MM.1S (cell line): ENCODE measurements around the gene TBX18.

Source experiments
- DNase-seq: peaks from one replicate; pipeline ENCODE4 v3.0.0-alpha.2; 2015
- H2AFZ ChIP-seq: fragments of 300-600 bp; sonication (generic); 2 replicates; pipeline ENCODE4 v1.6.0; 2016; ENCODE audit warnings: antibody characterized with exemption, low read length
- H3F3A ChIP-seq: fragments of 300-600 bp; sonication (generic); 2 replicates; pipeline ENCODE4 v1.6.1; 2016; ENCODE audit warnings: mild to moderate bottlenecking, antibody characterized with exemption, low read length, moderate library complexity, mixed read lengths; ENCODE audit not compliant: insufficient read depth
- H3K27ac ChIP-seq: fragments of 300-600 bp; sonication (generic); 2 replicates; pipeline ENCODE4 v1.5.1; 2016; ENCODE audit warnings: mild to moderate bottlenecking, low read length
- H3K27me3 ChIP-seq: fragments of 300-600 bp; sonication (generic); replicated peaks from 2 replicates; pipeline ENCODE4 v1.6.0; 2016; ENCODE audit warnings: low read length; ENCODE audit not compliant: insufficient read depth
- H3K36me3 ChIP-seq: fragments of 300-600 bp; sonication (generic); replicated peaks from 2 replicates; pipeline ENCODE4 v1.6.1; 2016; ENCODE audit warnings: mild to moderate bottlenecking, low read length, mixed read lengths; ENCODE audit not compliant: insufficient read depth
- H3K4me1 ChIP-seq: fragments of 300-600 bp; sonication (generic); 2 replicates; pipeline ENCODE4 v1.6.1; 2016; ENCODE audit warnings: low read length, mixed read lengths
- H3K4me2 ChIP-seq: fragments of 300-600 bp; sonication (generic); 2 replicates; pipeline ENCODE4 v1.6.0; 2016; ENCODE audit warnings: low read depth, low read length
- H3K4me3 ChIP-seq: fragments of 300-600 bp; sonication (generic); 2 replicates; pipeline ENCODE4 v1.5.1; 2016; ENCODE audit warnings: low read length, mixed read lengths
- H3K79me2 ChIP-seq: fragments of 300-600 bp; sonication (generic); 2 replicates; pipeline ENCODE4 v1.6.1; 2016; ENCODE audit warnings: mixed run types, low read length, mixed read lengths
- H3K9ac ChIP-seq: fragments of 300-600 bp; sonication (generic); 2 replicates; pipeline ENCODE4 v1.6.1; 2016; ENCODE audit warnings: low read length, mixed read lengths
- H3K9me2 ChIP-seq: fragments of 300-600 bp; sonication (generic); replicated peaks from 2 replicates; pipeline ENCODE4 v1.6.1; 2016; ENCODE audit warnings: mild to moderate bottlenecking, low read length, mixed read lengths; ENCODE audit not compliant: insufficient read depth
- H3K9me3 ChIP-seq: fragments of 300-600 bp; sonication (generic); replicated peaks from 2 replicates; pipeline ENCODE4 v1.6.1; 2016; ENCODE audit warnings: mild to moderate bottlenecking, low read length, mixed read lengths; ENCODE audit not compliant: insufficient read depth
- H4K20me1 ChIP-seq: fragments of 300-600 bp; sonication (generic); 2 replicates; pipeline ENCODE4 v1.6.1; 2016; ENCODE audit warnings: mild to moderate bottlenecking, low read length, moderate library complexity, mixed read lengths; ENCODE audit not compliant: insufficient read depth
- EZH2 ChIP-seq: fragments of 300-600 bp; sonication (generic); optimal IDR thresholded peaks from 2 replicates; pipeline ENCODE3; 2017; ENCODE audit warnings: low read depth, mild to moderate bottlenecking, antibody characterized with exemption, low read length, mixed read lengths
- EZH2phosphoT487 ChIP-seq: fragments of 300-600 bp; sonication (generic); IDR thresholded peaks from 2 replicates; pipeline ENCODE4 v1.6.1; 2018; ENCODE audit warnings: antibody characterized with exemption, low read length
- TF ChIP-seq, protein P1 (sequence below): fragments of 300-600 bp; sonication (generic); IDR thresholded peaks from 2 replicates; pipeline ENCODE4 v1.5.1; 2016; ENCODE audit warnings: antibody characterized with exemption, low read length, mixed read lengths

The TBX18 gene

DNA sequence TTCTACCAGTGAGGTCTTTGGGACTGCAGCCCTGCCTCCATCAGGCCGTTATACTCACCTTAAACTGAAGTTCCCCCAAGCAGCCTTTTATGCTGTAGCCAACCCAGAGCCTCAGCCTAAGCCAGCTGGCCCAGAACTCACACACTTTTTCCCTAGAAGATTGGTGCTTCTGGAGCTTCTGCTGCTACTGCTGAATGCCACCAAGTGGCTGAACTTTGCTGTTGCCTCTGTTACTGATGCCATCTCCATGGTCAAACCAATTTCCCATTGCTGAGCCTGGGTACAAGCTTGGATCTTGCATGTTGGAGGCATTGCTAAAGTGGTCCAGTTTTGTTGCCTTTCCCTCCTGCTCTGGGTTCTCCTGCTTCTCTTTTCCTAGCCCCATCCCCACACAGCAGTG is 15.0 kb upstream of the TBX18 start:
- H2AFZ ChIP-seq: no peak overlapping the region
- no peaks in the 10 kb centered on the region for H3K4me1 ChIP-seq
- no peaks in the 10 kb centered on the region for H3K9me3 ChIP-seq
- no peak for TF ChIP-seq EZH2phosphoT487
- TF ChIP-seq, protein P1, sequence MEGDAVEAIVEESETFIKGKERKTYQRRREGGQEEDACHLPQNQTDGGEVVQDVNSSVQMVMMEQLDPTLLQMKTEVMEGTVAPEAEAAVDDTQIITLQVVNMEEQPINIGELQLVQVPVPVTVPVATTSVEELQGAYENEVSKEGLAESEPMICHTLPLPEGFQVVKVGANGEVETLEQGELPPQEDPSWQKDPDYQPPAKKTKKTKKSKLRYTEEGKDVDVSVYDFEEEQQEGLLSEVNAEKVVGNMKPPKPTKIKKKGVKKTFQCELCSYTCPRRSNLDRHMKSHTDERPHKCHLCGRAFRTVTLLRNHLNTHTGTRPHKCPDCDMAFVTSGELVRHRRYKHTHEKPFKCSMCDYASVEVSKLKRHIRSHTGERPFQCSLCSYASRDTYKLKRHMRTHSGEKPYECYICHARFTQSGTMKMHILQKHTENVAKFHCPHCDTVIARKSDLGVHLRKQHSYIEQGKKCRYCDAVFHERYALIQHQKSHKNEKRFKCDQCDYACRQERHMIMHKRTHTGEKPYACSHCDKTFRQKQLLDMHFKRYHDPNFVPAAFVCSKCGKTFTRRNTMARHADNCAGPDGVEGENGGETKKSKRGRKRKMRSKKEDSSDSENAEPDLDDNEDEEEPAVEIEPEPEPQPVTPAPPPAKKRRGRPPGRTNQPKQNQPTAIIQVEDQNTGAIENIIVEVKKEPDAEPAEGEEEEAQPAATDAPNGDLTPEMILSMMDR: no peak
- TF ChIP-seq EZH2: no peak
- no peak for DNase-seq
- H3K9ac ChIP-seq: no peak overlapping the region
- H3K4me2 ChIP-seq: no peak overlapping the region
- no peaks in the 10 kb centered on the region for H3K9me2 ChIP-seq
- no peaks in the 10 kb centered on the region for H3K27me3 ChIP-seq
- no peaks in the 10 kb centered on the region for H3K36me3 ChIP-seq
- no peaks in the 10 kb centered on the region for H3K79me2 ChIP-seq
- H3K27ac ChIP-seq: no peak overlapping the region
- H3F3A ChIP-seq: no peaks in the 10 kb centered on the region
- no peaks in the 10 kb centered on the region for H4K20me1 ChIP-seq
- no peak overlapping the region for H3K4me3 ChIP-seq

DNA sequence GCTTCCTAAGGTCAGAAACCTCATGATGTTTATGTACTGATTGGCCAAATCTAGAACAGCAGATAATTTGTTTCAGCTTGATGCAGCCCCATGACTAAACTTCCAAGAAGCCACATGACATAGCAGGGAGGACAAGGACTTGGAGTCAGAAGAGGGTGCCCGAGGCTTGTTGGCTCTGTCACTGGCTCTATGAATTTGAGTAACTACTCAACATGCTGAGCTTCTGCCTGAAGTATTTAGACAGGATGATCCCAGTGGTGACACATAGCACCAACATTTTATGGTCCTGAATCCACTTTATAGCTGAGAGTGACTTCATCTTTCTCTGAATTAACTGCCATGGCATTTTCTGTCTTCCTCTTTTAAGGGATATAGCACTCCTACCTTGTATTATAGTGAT is 13.5 kb upstream of the TBX18 start:
- no peaks in the 10 kb centered on the region for H3F3A ChIP-seq
- H3K4me3 ChIP-seq: no peak overlapping the region
- no peaks in the 10 kb centered on the region for H3K36me3 ChIP-seq
- H3K9me2 ChIP-seq: no peaks in the 10 kb centered on the region
- no peaks in the 10 kb centered on the region for H3K27me3 ChIP-seq
- no peaks in the 10 kb centered on the region for H3K9me3 ChIP-seq
- DNase-seq: no peak
- H3K27ac ChIP-seq: no peak overlapping the region
- no peak for TF ChIP-seq EZH2
- TF ChIP-seq, protein P1: no peak
- TF ChIP-seq EZH2phosphoT487: no peak
- H3K4me2 ChIP-seq: no peak overlapping the region
- H4K20me1 ChIP-seq: no peaks in the 10 kb centered on the region
- H2AFZ ChIP-seq: no peak overlapping the region
- no peaks in the 10 kb centered on the region for H3K4me1 ChIP-seq
- H3K9ac ChIP-seq: no peak overlapping the region
- no peaks in the 10 kb centered on the region for H3K79me2 ChIP-seq

DNA sequence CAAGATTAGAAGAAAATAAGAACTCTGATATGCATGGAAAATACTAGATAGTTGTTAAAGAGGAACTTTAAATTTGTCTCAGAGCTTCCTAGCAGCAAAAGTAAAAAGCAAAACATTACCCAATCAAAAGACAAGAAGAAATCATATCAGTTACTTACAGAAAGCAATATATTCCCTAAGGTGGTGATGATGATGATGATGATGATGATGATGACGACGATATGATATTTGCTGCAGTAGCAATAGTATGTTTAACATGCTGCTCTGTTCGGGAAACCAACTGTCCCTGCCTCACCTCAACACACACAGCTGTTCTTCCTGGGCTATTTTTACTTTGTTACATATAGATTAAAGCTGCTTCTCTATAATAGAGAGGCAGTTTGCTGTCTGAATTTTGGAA is 12.0 kb upstream of the TBX18 start:
- Histone ChIP-seq H3F3A (no peaks in the 10 kb centered on the region), H3K4me1 (no peaks in the 10 kb centered on the region), H3K9me2 (no peaks in the 10 kb centered on the region), H3K9me3 (no peaks in the 10 kb centered on the region), H3K9ac (no peak overlapping the region), H3K4me3 (no peak overlapping the region), H2AFZ (no peak overlapping the region), H3K79me2 (no peaks in the 10 kb centered on the region), H3K4me2 (no peak overlapping the region), H4K20me1 (no peaks in the 10 kb centered on the region), H3K36me3 (no peaks in the 10 kb centered on the region), H3K27ac (no peak overlapping the region), H3K27me3 (no peaks in the 10 kb centered on the region)
- no peak for DNase-seq
- TF ChIP-seq EZH2phosphoT487: no peak

DNA sequence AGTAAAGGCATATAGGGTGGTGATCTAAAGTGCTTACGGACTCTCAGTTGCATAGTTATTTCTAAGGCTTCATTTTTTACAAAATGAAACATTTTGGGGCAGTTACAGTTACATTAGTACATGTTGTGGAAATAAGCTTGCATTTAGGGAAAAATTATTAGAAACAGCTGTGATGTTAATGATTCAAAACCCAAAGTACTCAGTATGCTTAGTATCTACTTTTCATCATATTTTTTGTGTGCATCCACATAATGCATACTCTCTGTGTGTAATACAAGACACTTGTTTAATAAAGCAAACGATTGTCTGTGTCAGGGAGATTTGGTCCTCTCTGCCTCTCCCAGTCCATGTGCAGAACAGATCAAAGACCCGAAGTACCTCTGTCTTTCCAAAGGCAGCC is 11.4 kb upstream of the TBX18 start:
- Histone ChIP-seq H3K4me3 (no peak overlapping the region), H3K9me2 (no peaks in the 10 kb centered on the region), H3K4me1 (no peaks in the 10 kb centered on the region), H3K79me2 (no peaks in the 10 kb centered on the region), H2AFZ (no peak overlapping the region), H3K27ac (no peak overlapping the region), H3K9ac (no peak overlapping the region), H3K4me2 (no peak overlapping the region), H3K36me3 (no peaks in the 10 kb centered on the region), H3F3A (no peaks in the 10 kb centered on the region), H4K20me1 (no peaks in the 10 kb centered on the region), H3K9me3 (no peaks in the 10 kb centered on the region), H3K27me3 (no peaks in the 10 kb centered on the region)
- no peak for DNase-seq
- TF ChIP-seq, protein P1: no peak
- TF ChIP-seq EZH2phosphoT487 (no peak), EZH2 (no peak)
